ENCODE data around the gene PDIA2.

The PDIA2 gene

GRCh38 chr16:280552-280951 lies 2.4 kb upstream of the PDIA2 start, which contains the start of gene ARHGDIG:
ARHGDIG (plus strand) TSS chr16:280591; CDS start chr16:280681, 90 bp downstream.
- Histone ChIP-seq H3K79me2 (ENCODE audit: insufficient read depth, low read depth) (no peaks in the 10 kb centered on the region), H2AFZ (ENCODE audit: low read depth) (no peak within 1 kb of the TSS), H4K20me1 (ENCODE audit: insufficient read depth) (no peaks in the 10 kb centered on the region), H3K4me1 (ENCODE audit: low read depth, poor library complexity, severe bottlenecking) (peaks cover 4% of the 10 kb centered on the region), H3K4me2 (no peak within 1 kb of the TSS), H3K4me3 (IDR thresholded peaks at IDR 0.05; ENCODE audit: insufficient read depth, low read depth, low read length) (no peak within 1 kb of the TSS), H3K9ac (no peak within 1 kb of the TSS), H3K27me3 (ENCODE audit: insufficient read depth, low read depth) (peaks cover 20% of the 10 kb centered on the region; the same call in 1 of the 2 replicates), H3K36me3 (ENCODE audit: insufficient read depth) (no peaks in the 10 kb centered on the region), H3K27ac (no peak within 1 kb of the TSS)
- TF ChIP-seq, protein P1, sequence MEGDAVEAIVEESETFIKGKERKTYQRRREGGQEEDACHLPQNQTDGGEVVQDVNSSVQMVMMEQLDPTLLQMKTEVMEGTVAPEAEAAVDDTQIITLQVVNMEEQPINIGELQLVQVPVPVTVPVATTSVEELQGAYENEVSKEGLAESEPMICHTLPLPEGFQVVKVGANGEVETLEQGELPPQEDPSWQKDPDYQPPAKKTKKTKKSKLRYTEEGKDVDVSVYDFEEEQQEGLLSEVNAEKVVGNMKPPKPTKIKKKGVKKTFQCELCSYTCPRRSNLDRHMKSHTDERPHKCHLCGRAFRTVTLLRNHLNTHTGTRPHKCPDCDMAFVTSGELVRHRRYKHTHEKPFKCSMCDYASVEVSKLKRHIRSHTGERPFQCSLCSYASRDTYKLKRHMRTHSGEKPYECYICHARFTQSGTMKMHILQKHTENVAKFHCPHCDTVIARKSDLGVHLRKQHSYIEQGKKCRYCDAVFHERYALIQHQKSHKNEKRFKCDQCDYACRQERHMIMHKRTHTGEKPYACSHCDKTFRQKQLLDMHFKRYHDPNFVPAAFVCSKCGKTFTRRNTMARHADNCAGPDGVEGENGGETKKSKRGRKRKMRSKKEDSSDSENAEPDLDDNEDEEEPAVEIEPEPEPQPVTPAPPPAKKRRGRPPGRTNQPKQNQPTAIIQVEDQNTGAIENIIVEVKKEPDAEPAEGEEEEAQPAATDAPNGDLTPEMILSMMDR (conservative IDR thresholded peaks at IDR 0.05; ENCODE audit: low read depth, low read length), result no peak

DNA sequence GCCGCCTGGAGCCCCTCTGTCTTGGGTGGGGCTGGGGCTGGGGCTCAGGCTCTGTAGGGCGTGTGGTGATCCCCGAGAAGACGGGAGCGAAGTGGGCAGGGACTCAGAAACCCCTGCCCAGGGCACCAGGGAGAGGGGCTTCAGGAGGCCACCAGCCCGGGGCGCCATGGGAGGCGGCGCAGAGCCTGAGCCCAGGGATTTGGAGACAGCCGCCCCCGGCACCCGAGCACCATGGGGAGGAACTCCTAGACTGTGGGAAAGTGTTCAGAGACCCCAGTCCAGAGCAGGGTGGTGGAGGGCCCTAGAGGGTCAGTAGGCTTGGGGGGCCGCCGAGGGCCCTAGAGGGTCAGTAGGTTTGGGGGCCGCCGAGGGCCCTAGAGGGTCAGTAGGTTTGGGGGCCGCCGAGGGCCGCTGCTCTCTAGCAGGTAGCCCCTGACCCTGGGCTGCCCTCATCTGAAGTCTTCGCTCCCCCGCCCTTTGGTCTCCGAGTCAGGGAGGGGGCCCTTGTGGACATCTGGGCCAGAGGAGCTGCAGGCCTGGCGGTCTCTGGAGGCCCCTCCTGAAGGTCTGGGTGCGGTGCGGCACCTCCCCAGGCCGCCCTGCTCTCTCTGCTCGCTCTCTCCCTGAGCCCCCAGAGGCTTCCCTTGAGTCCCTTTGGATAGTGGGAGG lies 1.8 kb upstream of the PDIA2 start:
- TF ChIP-seq, protein P1 (conservative IDR thresholded peaks at IDR 0.05; ENCODE audit: low read depth, low read length), result no peak
- H3K27ac ChIP-seq, result no peak overlapping the region
- H3K4me2 ChIP-seq, result no peak overlapping the region
- H4K20me1 ChIP-seq (ENCODE audit: insufficient read depth), result no peaks in the 10 kb centered on the region
- H3K4me3 ChIP-seq (IDR thresholded peaks at IDR 0.05; ENCODE audit: insufficient read depth, low read depth, low read length), result no peak overlapping the region
- no peaks in the 10 kb centered on the region for H3K36me3 ChIP-seq (ENCODE audit: insufficient read depth)
- H3K4me1 ChIP-seq (ENCODE audit: low read depth, poor library complexity, severe bottlenecking), result peaks cover 4% of the 10 kb centered on the region
- peaks cover 18% of the 10 kb centered on the region; the same call in 1 of the 2 replicates for H3K27me3 ChIP-seq (ENCODE audit: insufficient read depth, low read depth)
- no peak overlapping the region for H2AFZ ChIP-seq (ENCODE audit: low read depth)
- H3K9ac ChIP-seq, result no peak overlapping the region
- H3K79me2 ChIP-seq (ENCODE audit: insufficient read depth, low read depth), result no peaks in the 10 kb centered on the region

- Histone ChIP-seq H4K20me1 (ENCODE audit: insufficient read depth) (no peaks in the 10 kb centered on the region), H3K9ac (no peak overlapping the region), H3K79me2 (ENCODE audit: insufficient read depth, low read depth) (no peaks in the 10 kb centered on the region), H3K36me3 (ENCODE audit: insufficient read depth) (no peaks in the 10 kb centered on the region), H2AFZ (ENCODE audit: low read depth) (no peak overlapping the region), H3K27ac (no peak overlapping the region), H3K4me1 (ENCODE audit: low read depth, poor library complexity, severe bottlenecking) (peaks cover 4% of the 10 kb centered on the region), H3K27me3 (ENCODE audit: insufficient read depth, low read depth) (peaks cover 15% of the 10 kb centered on the region; the same call in 1 of the 2 replicates), H3K4me3 (IDR thresholded peaks at IDR 0.05; ENCODE audit: insufficient read depth, low read depth, low read length) (no peak overlapping the region), H3K4me2 (no peak overlapping the region)
- TF ChIP-seq, protein P1 (conservative IDR thresholded peaks at IDR 0.05; ENCODE audit: low read depth, low read length), result no peak
Observed at GRCh38 chr16:281660-282255, 1.2 kb upstream of the PDIA2 start.

GRCh38 chr16:282491-282890 lies 473 bp upstream of the PDIA2 start:
- Histone ChIP-seq H2AFZ (ENCODE audit: low read depth) (no peak overlapping the region), H4K20me1 (ENCODE audit: insufficient read depth) (no peaks in the 10 kb centered on the region), H3K9ac (no peak overlapping the region), H3K36me3 (ENCODE audit: insufficient read depth) (no peaks in the 10 kb centered on the region; the same call in 1 of the 2 replicates), H3K4me2 (no peak overlapping the region), H3K27ac (no peak overlapping the region), H3K27me3 (ENCODE audit: insufficient read depth, low read depth) (peaks cover 15% of the 10 kb centered on the region; the same call in 1 of the 2 replicates), H3K4me1 (ENCODE audit: low read depth, poor library complexity, severe bottlenecking) (peaks cover 4% of the 10 kb centered on the region), H3K4me3 (IDR thresholded peaks at IDR 0.05; ENCODE audit: insufficient read depth, low read depth, low read length) (no peak overlapping the region), H3K79me2 (ENCODE audit: insufficient read depth, low read depth) (no peaks in the 10 kb centered on the region)
- TF ChIP-seq, protein P1 (conservative IDR thresholded peaks at IDR 0.05; ENCODE audit: low read depth, low read length), result no peak

Measured in KMS-11 (cell line).